GM12892 (cell line): Measurements from ENCODE around the gene ZNF628.

ENCODE experiments used
- POLR2A ChIP-seq: IDR thresholded peaks from 2 replicates; pipeline ENCODE4 v1.6.1; 2011; ENCODE audit warnings: low read depth, low read length, control low read depth
- POLR2AphosphoS5 ChIP-seq: IDR thresholded peaks from 2 replicates; pipeline ENCODE4 v1.6.1; 2011; ENCODE audit warnings: low read depth, low read length, control low read depth
- TAF1 ChIP-seq: IDR thresholded peaks from 2 replicates; pipeline ENCODE4 v1.6.1; 2011; ENCODE audit warnings: low read depth, mild to moderate bottlenecking, control low read depth, low read length, borderline replicate concordance

GRCh38 chr19:55461974-55462626 lies 14.3 kb upstream of the ZNF628 start:
- TF ChIP-seq POLR2AphosphoS5 (no peak), POLR2A (no peak; the same call in 1 of the 2 replicates), TAF1 (no peak)
